IMR-90 (cell line): ENCODE results near the gene HBEGF. TPM values are rescaled to one million over a fixed set of nuclear protein-coding genes. Genes with fewer than 3 reads are reported as not detected.

ENCODE experiments used
- ATAC-seq: fragments of 200-7000 bp; cut with Tn5 transposase; 2 replicates; pipeline ENCODE4 v1.9.1; 2020; ENCODE audit warnings: low read depth, mild to moderate bottlenecking, moderate library complexity
- BruUV-seq: library from RNA; stranded (reverse); fragments of 400-500 nt; replicated peaks from 2 replicates; lab custom pipeline; 2021; lab: Mats Ljungman, UMichigan
- CTCF ChIA-PET: fragments of 300-600 bp; formaldehyde crosslinking; extraction: SDS; loops from one replicate; lab custom pipeline; 2021; ENCODE audit warnings: antibody characterized with exemption; lab: Yijun Ruan, JAX
- POLR2A ChIA-PET: fragments of 300-600 bp; sonication (Branson Sonifier 250); formaldehyde crosslinking; loops from one replicate; lab custom pipeline; 2022; ENCODE audit warnings: antibody characterized with exemption; ENCODE audit not compliant: unreplicated experiment; lab: Charles Lee
- DNase-seq: peaks from one replicate; pipeline ENCODE4 v3.0.0; 2013
- H2AFZ ChIP-seq: replicated peaks from 2 replicates; pipeline ENCODE3; 2013; ENCODE audit warnings: low read length, mild to moderate bottlenecking; ENCODE audit not compliant: poor library complexity
- H2AK5ac ChIP-seq: 2 replicates; pipeline ENCODE4 v1.6.1; 2013; ENCODE audit warnings: low read depth, low read length, inconsistent platforms
- H2AK9ac ChIP-seq: replicated peaks from 2 replicates; pipeline ENCODE3; 2013; ENCODE audit warnings: mild to moderate bottlenecking, low read depth, low read length, moderate library complexity; ENCODE audit not compliant: poor library complexity
- H2BK120ac ChIP-seq: 2 replicates; pipeline ENCODE4 v1.6.1; 2013; ENCODE audit warnings: low read depth, low read length, inconsistent platforms
- H2BK15ac ChIP-seq: 3 replicates; pipeline ENCODE4 v1.6.1; 2013; ENCODE audit warnings: low read depth, low read length, inconsistent platforms
- H2BK20ac ChIP-seq: 2 replicates; pipeline ENCODE4 v1.6.1; 2013; ENCODE audit warnings: low read depth, mild to moderate bottlenecking, inconsistent platforms, low read length, moderate library complexity
- H2BK5ac ChIP-seq: 2 replicates; pipeline ENCODE4 v1.6.1; 2013; ENCODE audit warnings: mild to moderate bottlenecking, low read depth, low read length, inconsistent platforms; ENCODE audit not compliant: poor library complexity, severe bottlenecking
- H3K14ac ChIP-seq: replicated peaks from 2 replicates; pipeline ENCODE4 v1.6.1; 2013; ENCODE audit warnings: low read depth, low read length, inconsistent platforms
- H3K18ac ChIP-seq: 2 replicates; pipeline ENCODE4 v1.6.1; 2013; ENCODE audit warnings: low read depth, low read length, control low read depth
- H3K23ac ChIP-seq: 2 replicates; pipeline ENCODE4 v1.6.1; 2013; ENCODE audit warnings: low read depth, low read length, inconsistent platforms
- H3K27ac ChIP-seq: 2 replicates; pipeline ENCODE4 v1.5.1; 2013; ENCODE audit warnings: mild to moderate bottlenecking, control low read depth, low read length; ENCODE audit not compliant: insufficient read depth
- H3K27me3 ChIP-seq: 2 replicates; pipeline ENCODE4 v1.6.1; 2013; ENCODE audit warnings: low read length; ENCODE audit not compliant: control insufficient read depth, insufficient read depth
- H3K36me3 ChIP-seq: 2 replicates; pipeline ENCODE4 v1.6.1; 2013; ENCODE audit warnings: low read length, mixed read lengths; ENCODE audit not compliant: control insufficient read depth, insufficient read depth
- H3K4ac ChIP-seq: 2 replicates; pipeline ENCODE4 v1.6.1; 2013; ENCODE audit warnings: low read depth, low read length, inconsistent platforms
- H3K4me1 ChIP-seq: 2 replicates; pipeline ENCODE4 v1.6.1; 2013; ENCODE audit warnings: low read length, mixed read lengths; ENCODE audit not compliant: control insufficient read depth, insufficient read depth
- H3K4me2 ChIP-seq: 2 replicates; pipeline ENCODE4 v1.6.1; 2013; ENCODE audit warnings: low read depth, mild to moderate bottlenecking, control low read depth, low read length, moderate library complexity
- H3K4me3 ChIP-seq: 2 replicates; pipeline ENCODE4 v1.5.1; 2013; ENCODE audit warnings: low read depth, mild to moderate bottlenecking, control low read depth, low read length, moderate library complexity; ENCODE audit not compliant: insufficient read depth
- H3K56ac ChIP-seq: 2 replicates; pipeline ENCODE4 v1.6.1; 2013; ENCODE audit warnings: low read length, inconsistent platforms; ENCODE audit not compliant: insufficient read depth; ENCODE audit errors: extremely low read depth
- H3K79me1 ChIP-seq, 2 experiments: 2 replicates each; pipeline ENCODE4 v1.6.1; 2013; ENCODE audit warnings: low read length in 2 of 2, inconsistent platforms in 1 of 2, low read depth in 1 of 2
- H3K9ac ChIP-seq: 2 replicates; pipeline ENCODE4 v1.6.1; 2013; ENCODE audit warnings: low read depth, low read length, control low read depth
- H3K9me1 ChIP-seq: 2 replicates; pipeline ENCODE4 v1.6.1; 2013; ENCODE audit warnings: low read length, inconsistent platforms; ENCODE audit not compliant: insufficient read depth
- H3K9me3 ChIP-seq: 2 replicates; pipeline ENCODE4 v1.6.1; 2013; ENCODE audit warnings: low read length; ENCODE audit not compliant: control insufficient read depth, insufficient read depth
- H4K20me1 ChIP-seq: 2 replicates; pipeline ENCODE4 v1.6.1; 2013; ENCODE audit warnings: low read length, inconsistent platforms; ENCODE audit not compliant: insufficient read depth
- H4K5ac ChIP-seq: 2 replicates; pipeline ENCODE4 v1.6.1; 2013; ENCODE audit warnings: mild to moderate bottlenecking, low read depth, low read length, control low read depth
- H4K8ac ChIP-seq, 2 experiments: 2 replicates each; pipeline ENCODE4 v1.6.1; 2013; ENCODE audit warnings: low read depth in 2 of 2, low read length in 2 of 2, control low read depth in 1 of 2, inconsistent platforms in 1 of 2
- H4K91ac ChIP-seq: 2 replicates; pipeline ENCODE4 v1.6.1; 2013; ENCODE audit warnings: low read depth, low read length, inconsistent platforms; ENCODE audit not compliant: insufficient read depth
- BHLHE40 ChIP-seq: fragments of 150-350 bp; IDR thresholded peaks from 2 replicates; pipeline ENCODE4 v1.6.1; 2016; ENCODE audit warnings: mild to moderate bottlenecking, low read depth, low read length
- CEBPB ChIP-seq: IDR thresholded peaks from 2 replicates; pipeline ENCODE4 v1.6.1; 2012; ENCODE audit warnings: low read depth, low read length, improper control_type of control experiment
- FOS ChIP-seq: fragments of 150-350 bp; IDR thresholded peaks from 2 replicates; pipeline ENCODE4 v1.6.1; 2016; ENCODE audit warnings: low read depth, low read length
- MAZ ChIP-seq: IDR thresholded peaks from 2 replicates; pipeline ENCODE4 v1.6.1; 2012; ENCODE audit warnings: low read depth, mild to moderate bottlenecking, low read length, improper control_type of control experiment, moderate library complexity, borderline replicate concordance
- MXI1 ChIP-seq: IDR thresholded peaks from 2 replicates; pipeline ENCODE4 v1.6.1; 2012; ENCODE audit warnings: low read depth, mild to moderate bottlenecking, low read length, moderate library complexity, borderline replicate concordance
- NFE2L2 ChIP-seq: fragments of 150-350 bp; IDR thresholded peaks from 2 replicates; pipeline ENCODE4 v1.6.1; 2016; ENCODE audit warnings: low read depth, mild to moderate bottlenecking, low read length
- POLR2A ChIP-seq: IDR thresholded peaks from 2 replicates; pipeline ENCODE4 v1.6.1; 2012; ENCODE audit warnings: mild to moderate bottlenecking, low read depth, low read length
- RAD21 ChIP-seq: IDR thresholded peaks from 2 replicates; pipeline ENCODE4 v1.6.1; 2012; ENCODE audit warnings: low read length, improper control_type of control experiment
- RCOR1 ChIP-seq: IDR thresholded peaks from 2 replicates; pipeline ENCODE4 v1.6.1; 2012; ENCODE audit warnings: mild to moderate bottlenecking, low read length, improper control_type of control experiment; ENCODE audit not compliant: insufficient replicate concordance
- RFX5 ChIP-seq: IDR thresholded peaks from 2 replicates; pipeline ENCODE4 v1.8.0; 2012; ENCODE audit warnings: low read depth, mild to moderate bottlenecking, low read length, moderate library complexity
- SMC3 ChIP-seq: fragments of 150-350 bp; IDR thresholded peaks from 2 replicates; pipeline ENCODE4 v1.6.1; 2016; ENCODE audit warnings: low read depth, mild to moderate bottlenecking, antibody characterized with exemption, low read length, moderate library complexity
- WGBS, 2 experiments: methylation state at CpG; one replicate each; pipeline versions ENCODE4 v1.1.5 to v1.1.7; 2013; ENCODE audit warnings: missing lambda C conversion rate in 2 of 2; ENCODE audit not compliant: insufficient read length in 1 of 2; ENCODE audit errors: extremely low coverage in 2 of 2; 5-methylcytosine and 5-hydroxymethylcytosine counted together
- dilution Hi-C: fragments of 300-500 bp; cut with HindIII; formaldehyde crosslinking; loops from one replicate; pipeline ENCODE4 v1.14.3; 2018; ENCODE audit warnings: low sequenced_read_pairs; ENCODE audit not compliant: unreplicated experiment
- in situ Hi-C: fragments of 300-500 bp; cut with MboI; formaldehyde crosslinking; loops from 3 replicates; pipeline ENCODE4 v1.14.3; 2019; ENCODE audit warnings: low sequenced_read_pairs, inconsistent platforms, mixed read lengths
- intact Hi-C: fragments of 100-400 bp; cut with micrococcal nuclease; formaldehyde crosslinking; loops from 2 replicates; pipeline ENCODE4 v1.10.0; 2022
- polyA plus RNA-seq, 3 experiments: library from polyadenylated mRNA; depleted of rRNA; stranded (reverse); fragments of >200 nt; gene quantifications; 2 replicates each; pipeline ENCODE4 v1.2.3, GENCODE V29; 2012; ENCODE audit warnings: low replicate concordance in 1 of 3
- total RNA-seq: library from RNA; depleted of rRNA; stranded (reverse); fragments of >200 nt; gene quantifications from 2 replicates; pipeline ENCODE4 v1.2.3, GENCODE V29; 2012
- TF ChIP-seq, protein P1 (sequence below): fragments of 150-350 bp; IDR thresholded peaks from 2 replicates; pipeline ENCODE4 v1.6.1; 2016; ENCODE audit warnings: low read depth, mild to moderate bottlenecking, low read length, moderate library complexity, borderline replicate concordance
- TF ChIP-seq, protein P2 (sequence below): conservative IDR thresholded peaks from 2 replicates; pipeline ENCODE4 v1.5.1; 2012; ENCODE audit warnings: mild to moderate bottlenecking, low read depth, low read length, improper control_type of control experiment
- TF ChIP-seq, protein P3 (sequence below): fragments of 150-350 bp; IDR thresholded peaks from 2 replicates; pipeline ENCODE4 v1.6.1; 2017; ENCODE audit warnings: mild to moderate bottlenecking, antibody characterized with exemption, low read length, low read depth

The HBEGF gene
- total and polyA plus RNA-seq, 2 of the 4 experiments (the other 2 are of a cell fraction): 18.8 to 36.1 TPM

DNA sequence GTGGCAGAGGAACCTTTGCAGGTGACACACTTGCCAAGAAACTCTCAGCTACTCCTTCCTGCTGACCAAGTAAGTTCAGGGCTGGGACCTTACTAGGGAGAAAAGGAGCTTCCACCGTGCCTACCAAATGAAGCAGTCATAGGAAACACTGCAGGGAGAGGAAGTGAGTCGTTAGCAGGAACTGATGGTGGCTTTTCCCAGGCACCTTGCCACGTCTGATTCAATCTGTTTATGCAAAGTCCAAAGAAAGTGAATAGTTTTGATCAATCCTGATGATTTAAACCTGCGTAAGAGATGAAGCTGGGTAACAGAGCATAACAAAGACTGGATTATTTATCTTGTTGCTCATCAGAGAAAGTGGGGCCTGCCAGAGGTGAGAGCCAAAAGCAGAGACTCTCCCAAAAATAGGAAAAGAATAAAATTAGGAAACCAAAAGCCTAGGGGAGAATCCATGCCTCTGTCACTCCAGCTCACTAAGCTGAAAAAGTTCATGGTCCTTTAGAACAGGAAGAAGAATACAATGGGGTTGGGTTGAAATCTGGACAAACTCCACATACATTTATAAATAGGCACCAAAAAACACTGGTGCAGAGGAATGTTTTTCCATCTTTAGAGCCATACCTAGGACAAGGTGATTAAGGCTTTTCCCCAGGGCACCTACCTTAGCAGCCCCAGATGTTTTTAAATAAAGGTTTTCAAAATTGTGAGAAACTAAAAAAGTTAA is 34.2 kb downstream of the HBEGF start:
- Histone ChIP-seq H3K9me1 (peaks cover 12% of the 10 kb centered on the region), H3K36me3 (no peaks in the 10 kb centered on the region), H2BK120ac (peak overlapping the region; percentile 96), H3K4me1 (peaks cover 10% of the 10 kb centered on the region), H4K8ac (peak overlapping the region; percentile 48 to 92; a peak in 3 of 4 replicates), H2BK15ac (peak overlapping the region; percentile 97), H2BK5ac (peak overlapping the region; percentile 79), H3K18ac (peak overlapping the region; percentile 20), H2AK5ac (peak overlapping the region; percentile 96), H3K4me2 (peak overlapping the region; percentile 49), H3K79me1 (no peaks in the 10 kb centered on the region), H4K20me1 (no peaks in the 10 kb centered on the region), H3K27ac (peak overlapping the region; percentile 73), H3K14ac (peak overlapping the region; percentile 88), H4K5ac (peak overlapping the region; percentile 40), H3K27me3 (no peaks in the 10 kb centered on the region), H2AFZ (peak overlapping the region; percentile 84), H3K9me3 (no peaks in the 10 kb centered on the region), H3K4ac (peak overlapping the region; percentile 94), H2AK9ac (peak overlapping the region; percentile 62), H3K9ac (no peak overlapping the region), H4K91ac (peak overlapping the region; percentile 84), H3K56ac (peak overlapping the region; percentile 72; the same call in 1 of the 2 replicates), H3K23ac (peak overlapping the region; percentile 95), H3K4me3 (no peak overlapping the region), H2BK20ac (peak overlapping the region; percentile 89)
- 0% methylated on average over 1 of the region's 4 CpGs; no CpG with 5 or more reads in 1 of the 2 experiments for WGBS, 2 experiments
- ATAC-seq (peak; percentile 80), DNase-seq (peak; percentile 99)
- no TSS peak for BruUV-seq
- dilution Hi-C loops: no loop called here
- intact Hi-C loops: no loop called here
- in situ Hi-C loops: no loop called here
- ChIA-PET POLR2A (interaction anchor here (0.5 kb wide), 1 partner anchor 8 kb away, joined by 5 read pairs; no protein-coding TSS in a partner anchor), CTCF (interaction anchor here (0.6 kb wide), 1 partner anchor 747 kb away, joined by 3 read pairs; no protein-coding TSS in a partner anchor)
- TF ChIP-seq, protein P1, sequence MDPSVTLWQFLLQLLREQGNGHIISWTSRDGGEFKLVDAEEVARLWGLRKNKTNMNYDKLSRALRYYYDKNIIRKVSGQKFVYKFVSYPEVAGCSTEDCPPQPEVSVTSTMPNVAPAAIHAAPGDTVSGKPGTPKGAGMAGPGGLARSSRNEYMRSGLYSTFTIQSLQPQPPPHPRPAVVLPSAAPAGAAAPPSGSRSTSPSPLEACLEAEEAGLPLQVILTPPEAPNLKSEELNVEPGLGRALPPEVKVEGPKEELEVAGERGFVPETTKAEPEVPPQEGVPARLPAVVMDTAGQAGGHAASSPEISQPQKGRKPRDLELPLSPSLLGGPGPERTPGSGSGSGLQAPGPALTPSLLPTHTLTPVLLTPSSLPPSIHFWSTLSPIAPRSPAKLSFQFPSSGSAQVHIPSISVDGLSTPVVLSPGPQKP: no peak
- TF ChIP-seq MAZ (no peak), RCOR1 (no peak), POLR2A (no peak), CEBPB (peak; percentile 59), MXI1 (no peak), BHLHE40 (no peak), SMC3 (no peak), FOS (peak; percentile 73), RFX5 (no peak), NFE2L2 (no peak), RAD21 (0 out of 2 replicates have a peak, but pooled peaks have one; percentile 18)
- TF ChIP-seq, protein P2, sequence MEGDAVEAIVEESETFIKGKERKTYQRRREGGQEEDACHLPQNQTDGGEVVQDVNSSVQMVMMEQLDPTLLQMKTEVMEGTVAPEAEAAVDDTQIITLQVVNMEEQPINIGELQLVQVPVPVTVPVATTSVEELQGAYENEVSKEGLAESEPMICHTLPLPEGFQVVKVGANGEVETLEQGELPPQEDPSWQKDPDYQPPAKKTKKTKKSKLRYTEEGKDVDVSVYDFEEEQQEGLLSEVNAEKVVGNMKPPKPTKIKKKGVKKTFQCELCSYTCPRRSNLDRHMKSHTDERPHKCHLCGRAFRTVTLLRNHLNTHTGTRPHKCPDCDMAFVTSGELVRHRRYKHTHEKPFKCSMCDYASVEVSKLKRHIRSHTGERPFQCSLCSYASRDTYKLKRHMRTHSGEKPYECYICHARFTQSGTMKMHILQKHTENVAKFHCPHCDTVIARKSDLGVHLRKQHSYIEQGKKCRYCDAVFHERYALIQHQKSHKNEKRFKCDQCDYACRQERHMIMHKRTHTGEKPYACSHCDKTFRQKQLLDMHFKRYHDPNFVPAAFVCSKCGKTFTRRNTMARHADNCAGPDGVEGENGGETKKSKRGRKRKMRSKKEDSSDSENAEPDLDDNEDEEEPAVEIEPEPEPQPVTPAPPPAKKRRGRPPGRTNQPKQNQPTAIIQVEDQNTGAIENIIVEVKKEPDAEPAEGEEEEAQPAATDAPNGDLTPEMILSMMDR: no peak
- TF ChIP-seq, protein P3, sequence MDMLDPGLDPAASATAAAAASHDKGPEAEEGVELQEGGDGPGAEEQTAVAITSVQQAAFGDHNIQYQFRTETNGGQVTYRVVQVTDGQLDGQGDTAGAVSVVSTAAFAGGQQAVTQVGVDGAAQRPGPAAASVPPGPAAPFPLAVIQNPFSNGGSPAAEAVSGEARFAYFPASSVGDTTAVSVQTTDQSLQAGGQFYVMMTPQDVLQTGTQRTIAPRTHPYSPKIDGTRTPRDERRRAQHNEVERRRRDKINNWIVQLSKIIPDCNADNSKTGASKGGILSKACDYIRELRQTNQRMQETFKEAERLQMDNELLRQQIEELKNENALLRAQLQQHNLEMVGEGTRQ: no peak
